GM23248 (cell line): ENCODE results near the gene HHLA2. TPM values are rescaled to one million over a fixed set of nuclear protein-coding genes. Genes with fewer than 3 reads are reported as not detected.

Experiments used
- DNase-seq: peaks from one replicate; pipeline ENCODE4 v3.0.0-alpha.2; 2015
- H2AFZ ChIP-seq: fragments of 200-600 bp; sonication (generic); 2 replicates; pipeline ENCODE4 v1.6.1; 2016; ENCODE audit warnings: antibody characterized with exemption
- H3F3A ChIP-seq: fragments of 200-600 bp; sonication (generic); 2 replicates; pipeline ENCODE4 v1.6.1; 2016; ENCODE audit warnings: mild to moderate bottlenecking, antibody characterized with exemption, mixed run types; ENCODE audit not compliant: insufficient read depth
- H3K27ac ChIP-seq: fragments of 200-600 bp; sonication (generic); 2 replicates; pipeline ENCODE4 v1.5.1; 2016; ENCODE audit warnings: mild to moderate bottlenecking
- H3K27me3 ChIP-seq: fragments of 200-600 bp; sonication (generic); replicated peaks from 2 replicates; pipeline ENCODE4 v1.6.1; 2016; ENCODE audit warnings: mild to moderate bottlenecking; ENCODE audit not compliant: insufficient read depth
- H3K36me3 ChIP-seq: fragments of 200-600 bp; sonication (generic); 2 replicates; pipeline ENCODE4 v1.6.1; 2016; ENCODE audit warnings: low read depth, mild to moderate bottlenecking
- H3K4me1 ChIP-seq: fragments of 200-600 bp; sonication (generic); 2 replicates; pipeline ENCODE4 v1.6.1; 2016; ENCODE audit warnings: mild to moderate bottlenecking; ENCODE audit not compliant: insufficient read depth
- H3K4me2 ChIP-seq: fragments of 200-600 bp; sonication (generic); one replicate; pipeline ENCODE4 v1.6.1; 2016; ENCODE audit warnings: mild to moderate bottlenecking; ENCODE audit not compliant: unreplicated experiment
- H3K4me3 ChIP-seq: fragments of 200-600 bp; sonication (generic); 2 replicates; pipeline ENCODE4 v1.5.1; 2016; ENCODE audit warnings: mild to moderate bottlenecking
- H3K79me2 ChIP-seq: fragments of 200-600 bp; sonication (generic); 2 replicates; pipeline ENCODE4 v1.6.1; 2016; ENCODE audit warnings: mild to moderate bottlenecking; ENCODE audit not compliant: insufficient read depth
- H3K9ac ChIP-seq: fragments of 200-600 bp; sonication (generic); 2 replicates; pipeline ENCODE4 v1.6.1; 2016; ENCODE audit warnings: mild to moderate bottlenecking
- H3K9me2 ChIP-seq: fragments of 200-600 bp; sonication (generic); 2 replicates; pipeline ENCODE4 v1.6.1; 2016; ENCODE audit warnings: mixed run types, mild to moderate bottlenecking, moderate library complexity; ENCODE audit not compliant: insufficient read depth
- H3K9me3 ChIP-seq: fragments of 200-600 bp; sonication (generic); one replicate; pipeline ENCODE4 v1.6.1; 2017; ENCODE audit warnings: low read depth
- H4K20me1 ChIP-seq: fragments of 200-600 bp; sonication (generic); 2 replicates; pipeline ENCODE4 v1.6.0; 2016; ENCODE audit not compliant: insufficient read depth
- EZH2 ChIP-seq: fragments of 200-600 bp; sonication (generic); IDR thresholded peaks from 2 replicates; pipeline ENCODE4 v1.6.1; 2018; ENCODE audit warnings: antibody characterized with exemption, mild to moderate bottlenecking; ENCODE audit not compliant: insufficient read depth, poor library complexity, severe bottlenecking
- EZH2phosphoT487 ChIP-seq: fragments of 200-600 bp; sonication (generic); IDR thresholded peaks from 2 replicates; pipeline ENCODE4 v1.6.1; 2018; ENCODE audit warnings: antibody characterized with exemption, moderate library complexity, mild to moderate bottlenecking, low read depth; ENCODE audit not compliant: insufficient read depth
- WGBS, 2 experiments: methylation state at CpG; one replicate each; pipeline ENCODE4 v1.1.6; 2015 to 2017; ENCODE audit warnings: low lambda C conversion rate in 2 of 2, low coverage in 1 of 2; ENCODE audit errors: missing lambda C conversion rate in 2 of 2; 5-methylcytosine and 5-hydroxymethylcytosine counted together
- in situ Hi-C: fragments of 300-500 bp; cut with MboI; formaldehyde crosslinking; loops from 2 replicates; pipeline ENCODE4 v1.15.0; 2020
- polyA plus RNA-seq: library from polyadenylated mRNA; unstranded; fragments of >200 nt; fragmentation: Nextera tagmentation; extraction: Ambion mirVana; gene quantifications from 2 replicates; pipeline ENCODE4 v1.2.1, GENCODE V29; 2016
- total RNA-seq: library from RNA; depleted of rRNA; stranded (reverse); fragments of >200 nt; shearing (Covaris generic); gene quantifications from 2 replicates; pipeline ENCODE4 v1.2.3, GENCODE V29; 2014

HHLA2 gene
- total and polyA plus RNA-seq, 2 experiments from 2014 or later = not detected

- H3K9me3 ChIP-seq = no peaks in the 10 kb centered on the region
- H3K4me2 ChIP-seq = no peak overlapping the region
- H3K9ac ChIP-seq = no peak overlapping the region
- H3K27me3 ChIP-seq = no peaks in the 10 kb centered on the region
- no peaks in the 10 kb centered on the region for H4K20me1 ChIP-seq
- no peak for TF ChIP-seq EZH2phosphoT487
- no peak for TF ChIP-seq EZH2
- 38 to 74% methylated on average over 1 of the region's 1 CpG for WGBS, 2 experiments
- H3K27ac ChIP-seq = no peak overlapping the region
- H3K4me1 ChIP-seq = peaks cover 12% of the 10 kb centered on the region; the same call in 1 of the 2 replicates
- H3K4me3 ChIP-seq = no peak overlapping the region
- H3F3A ChIP-seq = peaks cover 11% of the 10 kb centered on the region; the same call in 1 of the 2 replicates
- no peak for DNase-seq
- H3K79me2 ChIP-seq = no peaks in the 10 kb centered on the region
- H2AFZ ChIP-seq = no peak overlapping the region
- in situ Hi-C loops = no loop called here
- H3K36me3 ChIP-seq = no peaks in the 10 kb centered on the region
- H3K9me2 ChIP-seq = no peaks in the 10 kb centered on the region
Observed at GRCh38 chr3:108396336-108396735, 100.0 kb downstream of the HHLA2 start.

- Histone ChIP-seq H3K4me2 (no peak overlapping the region), H3K27me3 (no peaks in the 10 kb centered on the region), H4K20me1 (no peaks in the 10 kb centered on the region), H3F3A (no peaks in the 10 kb centered on the region), H3K27ac (no peak overlapping the region), H2AFZ (no peak overlapping the region), H3K4me1 (no peaks in the 10 kb centered on the region), H3K79me2 (no peaks in the 10 kb centered on the region), H3K4me3 (no peak overlapping the region), H3K9ac (no peak overlapping the region), H3K9me2 (no peaks in the 10 kb centered on the region), H3K36me3 (no peaks in the 10 kb centered on the region), H3K9me3 (no peaks in the 10 kb centered on the region)
- DNase-seq = no peak
- 82 to 86% methylated on average over 6 of the region's 6 CpGs for WGBS, 2 experiments
- in situ Hi-C loops = no loop called here
- no peak for TF ChIP-seq EZH2phosphoT487
- no peak for TF ChIP-seq EZH2
Observed at GRCh38 chr3:108398510-108398909, 102.2 kb downstream of the HHLA2 start.

- Histone ChIP-seq H2AFZ (no peak overlapping the region), H3F3A (no peaks in the 10 kb centered on the region), H3K9me2 (no peaks in the 10 kb centered on the region), H3K27ac (no peak overlapping the region), H3K4me3 (no peak overlapping the region), H3K27me3 (no peaks in the 10 kb centered on the region), H3K4me2 (no peak overlapping the region), H3K9ac (no peak overlapping the region), H3K79me2 (no peaks in the 10 kb centered on the region), H3K9me3 (no peaks in the 10 kb centered on the region), H3K4me1 (peaks cover 12% of the 10 kb centered on the region; the same call in 1 of the 2 replicates), H3K36me3 (no peaks in the 10 kb centered on the region), H4K20me1 (no peaks in the 10 kb centered on the region)
- in situ Hi-C loops = no loop called here
- no peak for DNase-seq
- WGBS, 2 experiments = 68 to 72% methylated on average over 2 of the region's 2 CpGs
- TF ChIP-seq EZH2 (no peak), EZH2phosphoT487 (no peak)
Observed at GRCh38 chr3:108401836-108402235, 105.5 kb downstream of the HHLA2 start.

GRCh38 chr3:108403198-108403597 is 106.8 kb downstream of the HHLA2 start:
- no peak overlapping the region for H3K9ac ChIP-seq
- H3K9me2 ChIP-seq = no peaks in the 10 kb centered on the region
- in situ Hi-C loops = no loop called here
- TF ChIP-seq EZH2phosphoT487 (no peak), EZH2 (no peak)
- no peaks in the 10 kb centered on the region for H4K20me1 ChIP-seq
- no peak overlapping the region for H3K27ac ChIP-seq
- H3K27me3 ChIP-seq = no peaks in the 10 kb centered on the region
- no peaks in the 10 kb centered on the region for H3F3A ChIP-seq
- no peaks in the 10 kb centered on the region for H3K36me3 ChIP-seq
- no peak overlapping the region for H3K4me3 ChIP-seq
- no peaks in the 10 kb centered on the region for H3K79me2 ChIP-seq
- no peak overlapping the region for H3K4me2 ChIP-seq
- WGBS, 2 experiments = 28 to 34% methylated on average over 1 of the region's 1 CpG
- peaks cover 12% of the 10 kb centered on the region; the same call in 1 of the 2 replicates for H3K4me1 ChIP-seq
- no peaks in the 10 kb centered on the region for H3K9me3 ChIP-seq
- DNase-seq = no peak
- H2AFZ ChIP-seq = no peak overlapping the region
